BLaER1 treated with 17β-estradiol and CSF1 and Interleukin-3, amounts not matched to agents 10 nM and 100 nM (cell line): ENCODE measurements around the gene MFF.
"Not testable (repeated sequence)": the region's sequence is repeated elsewhere in the genome, so short reads cannot be mapped to it uniquely, and the experiment has no call there.

Experiments
- H3K27ac ChIP-seq, 11 experiments: shearing (Covaris generic); formaldehyde crosslinking; 2 replicates each; pipeline ENCODE4 v1.8.1; 2022
- H3K27me3 ChIP-seq, 11 experiments: shearing (Covaris generic); formaldehyde crosslinking; 2 replicates each; pipeline ENCODE4 v1.8.1; 2022
- H3K36me3 ChIP-seq, 11 experiments: shearing (Covaris generic); formaldehyde crosslinking; 2 replicates each; pipeline ENCODE4 v1.8.1; 2022
- H3K4me1 ChIP-seq, 10 experiments: shearing (Covaris generic); formaldehyde crosslinking; 2 replicates each; pipeline ENCODE4 v1.8.1; 2022
- H3K4me2 ChIP-seq, 11 experiments: shearing (Covaris generic); formaldehyde crosslinking; 2 replicates each; pipeline ENCODE4 v1.8.1; 2022
- H3K4me3 ChIP-seq, 10 experiments: shearing (Covaris generic); formaldehyde crosslinking; 2 replicates each; pipeline ENCODE4 v1.8.1; 2022
- H3K9ac ChIP-seq, 11 experiments: shearing (Covaris generic); formaldehyde crosslinking; 2 replicates each; pipeline ENCODE4 v1.8.1; 2022
- H3K9me3 ChIP-seq, 11 experiments: shearing (Covaris generic); formaldehyde crosslinking; replicated peaks in 1 of 11; 2 replicates each; pipeline ENCODE4 v1.8.1; 2022
- H4K20me1 ChIP-seq, 11 experiments: shearing (Covaris generic); formaldehyde crosslinking; 2 replicates each; pipeline ENCODE4 v1.8.1; 2022
- Cebpa-rat ChIP-seq, 11 experiments: shearing (Covaris generic); IDR thresholded peaks; 2 replicates each; pipeline ENCODE4 v1.8.1; 2022

The MFF gene

GRCh38 chr2:227378371-227378782 lies 53.3 kb downstream of the MFF start:
- Histone ChIP-seq H3K9me3 (peaks cover 0 to 9% (median 0%) of the 10 kb centered on the region in 11 experiments; a peak in 3 of 22 replicates), H3K4me1 (peaks cover 0 to 51% (median 6%) of the 10 kb centered on the region in 10 experiments; a peak in 12 of 20 replicates), H4K20me1 (no peaks in the 10 kb centered on the region), H3K4me3 (no peak overlapping the region), H3K36me3 (no peaks in the 10 kb centered on the region), H3K9ac (no peak overlapping the region), H3K27me3 (no peaks in the 10 kb centered on the region), H3K4me2 (peak overlapping the region in 3 of 11 experiments; percentile 42 to 54 (median 54); a peak in 6 of 22 replicates), H3K27ac (no peak overlapping the region)
- TF ChIP-seq Cebpa-rat (IDR thresholded peaks at IDR 0.05): no peak

DNA sequence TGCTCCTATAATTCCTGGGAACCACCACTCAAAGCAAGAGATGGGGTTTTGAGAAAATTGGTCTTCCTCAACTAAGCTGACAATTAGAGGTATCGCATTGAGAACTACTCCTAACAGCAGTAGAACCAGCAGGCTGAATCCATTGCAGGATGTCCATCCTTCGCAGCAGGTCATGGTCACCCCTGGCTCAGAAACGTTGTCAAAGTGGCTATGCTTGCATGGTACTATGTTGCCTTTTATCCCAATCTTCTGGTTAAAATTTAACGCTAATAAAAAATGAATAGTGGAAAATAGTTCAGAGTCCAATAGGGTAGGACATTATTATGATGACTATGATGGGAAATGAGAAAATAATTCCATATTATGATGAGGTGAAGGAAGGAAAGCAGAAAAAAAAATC lies 54.0 kb downstream of the MFF start, which contains the start of gene TM4SF20:
Gene TM4SF20 (minus strand): TSS at position 212 of the 400 bp plus-strand sequence. CDS start 38 bp downstream, at position 174.
- Histone ChIP-seq H3K4me1 (peaks cover 0 to 49% (median 6%) of the 10 kb centered on the region in 10 experiments; a peak in 12 of 20 replicates), H3K27me3 (no peaks in the 10 kb centered on the region), H4K20me1 (no peaks in the 10 kb centered on the region), H3K9ac (no peak within 1 kb of the TSS), H3K36me3 (no peaks in the 10 kb centered on the region), H3K9me3 (peaks cover 0 to 9% (median 0%) of the 10 kb centered on the region in 11 experiments; a peak in 3 of 22 replicates), H3K27ac (no peak within 1 kb of the TSS), H3K4me2 (peak within 1 kb of the TSS in 3 of 11 experiments; percentile 42 to 54 (median 54); a peak in 6 of 22 replicates), H3K4me3 (no peak within 1 kb of the TSS)
- TF ChIP-seq Cebpa-rat (IDR thresholded peaks at IDR 0.05): no peak

- Histone ChIP-seq H3K4me2 (peak overlapping the region in 1 of 11 experiments; percentile 41; a peak in 2 of 22 replicates), H3K4me1 (peaks cover 0 to 53% (median 6%) of the 10 kb centered on the region in 10 experiments; a peak in 11 of 20 replicates)
- H4K20me1 ChIP-seq, H3K9me3 ChIP-seq, H3K27ac ChIP-seq, H3K9ac ChIP-seq, H3K36me3 ChIP-seq, H3K27me3 ChIP-seq, H3K4me3 ChIP-seq: not testable (repeated sequence)
These were observed 57.3 kb downstream of the MFF start for GRCh38 chr2:227382241-227382835.

DNA sequence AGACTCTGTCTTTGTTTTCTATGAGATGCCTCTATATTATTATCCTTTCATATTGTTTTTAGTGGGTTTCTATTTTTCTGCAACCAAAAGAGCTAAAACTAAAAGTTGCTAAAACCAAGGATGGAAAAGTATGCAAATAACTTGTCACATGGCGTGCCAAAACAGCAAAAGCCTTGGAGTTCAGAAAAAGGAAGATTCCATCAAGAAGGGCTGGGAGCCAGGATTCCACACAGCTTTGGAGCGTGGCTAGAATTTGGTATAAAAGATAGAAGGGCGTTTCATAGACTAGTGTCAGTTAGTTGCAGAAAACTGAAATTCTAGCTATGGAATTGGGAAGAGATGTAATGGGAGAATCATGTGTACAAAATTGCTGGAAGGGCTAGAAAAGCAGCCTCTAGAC lies 58.6 kb downstream of the MFF start:
- Histone ChIP-seq H3K4me2 (peak overlapping the region in 2 of 11 experiments; percentile 6 to 33; a peak in 3 of 22 replicates), H4K20me1 (no peaks in the 10 kb centered on the region), H3K36me3 (no peaks in the 10 kb centered on the region), H3K27ac (no peak overlapping the region), H3K9me3 (peaks cover 0 to 9% (median 0%) of the 10 kb centered on the region in 11 experiments; a peak in 3 of 22 replicates), H3K9ac (no peak overlapping the region), H3K4me1 (peaks cover 0 to 40% (median 9%) of the 10 kb centered on the region in 10 experiments; a peak in 11 of 20 replicates), H3K4me3 (no peak overlapping the region), H3K27me3 (no peaks in the 10 kb centered on the region)
- no peak for TF ChIP-seq Cebpa-rat (IDR thresholded peaks at IDR 0.05)

DNA sequence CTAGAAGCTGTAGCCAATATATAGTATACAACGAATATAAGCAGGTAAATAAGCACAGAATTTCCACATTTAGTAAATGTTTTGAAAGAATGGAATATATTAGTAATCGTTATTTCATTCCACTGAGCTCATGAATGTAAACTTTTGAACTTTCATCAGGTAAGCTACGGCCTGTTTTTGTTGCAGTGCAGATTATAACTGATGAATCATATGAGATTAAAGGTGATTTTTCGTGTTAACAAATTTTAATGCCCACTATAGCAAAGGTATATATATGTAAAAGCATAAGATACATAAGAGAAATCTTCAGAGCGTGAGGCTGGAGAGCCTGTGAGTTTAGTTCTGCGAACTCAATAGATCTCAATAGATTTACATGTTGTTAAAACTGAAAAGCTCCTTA lies 61.6 kb downstream of the MFF start:
- Histone ChIP-seq H4K20me1 (no peaks in the 10 kb centered on the region), H3K9me3 (peaks cover 0 to 9% (median 0%) of the 10 kb centered on the region in 11 experiments; a peak in 3 of 22 replicates), H3K4me1 (peaks cover 0 to 40% (median 9%) of the 10 kb centered on the region in 10 experiments; a peak in 11 of 20 replicates), H3K36me3 (no peaks in the 10 kb centered on the region), H3K27me3 (no peaks in the 10 kb centered on the region), H3K4me2 (no peak overlapping the region; a peak in 1 of 22 replicates), H3K27ac (no peak overlapping the region), H3K9ac (no peak overlapping the region), H3K4me3 (no peak overlapping the region)
- no peak for TF ChIP-seq Cebpa-rat (IDR thresholded peaks at IDR 0.05)

- H3K27ac ChIP-seq, H3K9me3 ChIP-seq, H3K27me3 ChIP-seq, H3K4me3 ChIP-seq, H3K9ac ChIP-seq, H3K36me3 ChIP-seq, H4K20me1 ChIP-seq: not testable (repeated sequence)
- Histone ChIP-seq H3K4me2 (0 out of 22 replicates have a peak within 1 kb of the TSS, but pooled peaks of 1 of the 11 experiments have one; percentile 22), H3K4me1 (peaks cover 0 to 38% (median 9%) of the 10 kb centered on the region in 10 experiments; a peak in 11 of 20 replicates)
These were observed 62.5 kb downstream of the MFF start, which contains the start of gene SCYGR1 for GRCh38 chr2:227387583-227387982. Gene SCYGR1 (minus strand): TSS chr2:227387949. CDS start chr2:227387949, 0 bp downstream.

- no peaks in the 10 kb centered on the region for H3K9me3 ChIP-seq
- no peaks in the 10 kb centered on the region for H3K27me3 ChIP-seq
- H3K36me3 ChIP-seq: no peaks in the 10 kb centered on the region
- no peak overlapping the region for H3K9ac ChIP-seq
- H3K4me2 ChIP-seq: no peak overlapping the region
- H3K4me3 ChIP-seq: no peak overlapping the region
- no peak for TF ChIP-seq Cebpa-rat (IDR thresholded peaks at IDR 0.05)
- no peak overlapping the region for H3K27ac ChIP-seq
- H4K20me1 ChIP-seq: no peaks in the 10 kb centered on the region
- H3K4me1 ChIP-seq: peaks cover 0 to 40% (median 9%) of the 10 kb centered on the region in 10 experiments; a peak in 11 of 20 replicates
These were observed 63.5 kb downstream of the MFF start for GRCh38 chr2:227388537-227389011.

DNA sequence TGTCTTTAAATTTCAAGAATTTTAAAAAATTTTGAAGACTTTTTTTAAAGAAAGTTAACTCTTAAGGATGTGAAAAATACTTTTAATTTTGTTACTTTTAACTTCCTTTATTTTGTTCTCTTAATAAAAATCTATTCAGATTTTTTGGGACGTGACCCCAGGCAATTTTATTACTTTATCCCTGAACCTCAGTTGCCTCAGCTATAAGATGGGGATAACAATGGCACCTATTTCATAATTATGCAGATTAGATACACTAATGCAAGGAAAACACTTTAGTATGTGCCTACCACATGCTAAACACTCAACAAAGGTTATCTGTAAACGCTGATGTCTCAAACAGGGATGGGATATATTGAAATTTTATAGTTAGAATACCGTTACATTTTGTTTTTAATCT lies 64.2 kb downstream of the MFF start:
- Histone ChIP-seq H3K36me3 (no peaks in the 10 kb centered on the region), H3K4me3 (no peak overlapping the region), H3K9me3 (no peaks in the 10 kb centered on the region), H3K4me1 (peaks cover 0 to 42% (median 9%) of the 10 kb centered on the region in 10 experiments; a peak in 11 of 20 replicates), H3K27ac (no peak overlapping the region), H4K20me1 (no peaks in the 10 kb centered on the region), H3K9ac (no peak overlapping the region), H3K27me3 (no peaks in the 10 kb centered on the region), H3K4me2 (no peak overlapping the region)
- TF ChIP-seq Cebpa-rat (IDR thresholded peaks at IDR 0.05): no peak

DNA sequence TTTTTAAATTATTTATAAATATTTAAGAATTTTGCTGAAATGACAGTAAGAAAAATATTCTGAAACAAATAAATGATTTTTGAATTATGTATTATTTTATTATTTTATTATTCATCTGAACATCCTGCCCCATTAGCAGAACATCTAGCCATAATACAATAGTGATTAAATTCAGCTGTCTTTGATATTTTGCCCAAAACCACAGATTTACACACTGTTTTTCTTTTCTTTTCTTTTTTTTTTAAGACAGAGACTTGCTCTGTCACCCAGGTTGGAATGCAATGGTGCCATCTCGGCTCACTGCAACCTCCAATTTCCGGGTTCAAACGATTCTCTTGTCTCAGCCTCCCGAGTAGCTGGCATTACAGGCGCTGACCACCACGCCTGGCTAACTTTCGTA lies 64.6 kb downstream of the MFF start:
- Histone ChIP-seq H3K4me1 (peaks cover 0 to 43% (median 9%) of the 10 kb centered on the region in 10 experiments; a peak in 11 of 20 replicates), H4K20me1 (no peaks in the 10 kb centered on the region), H3K9me3 (no peaks in the 10 kb centered on the region), H3K9ac (no peak overlapping the region), H3K4me3 (no peak overlapping the region), H3K36me3 (no peaks in the 10 kb centered on the region), H3K27ac (no peak overlapping the region), H3K4me2 (no peak overlapping the region), H3K27me3 (no peaks in the 10 kb centered on the region)
- no peak for TF ChIP-seq Cebpa-rat (IDR thresholded peaks at IDR 0.05)
